CD4-positive, alpha-beta T cell treated with Interleukin-6 at 100 ng/mL for 8 hours (primary cell): ENCODE measurements around the gene MET.
"Not testable (repeated sequence)": the region's sequence is repeated elsewhere in the genome, so short reads cannot be mapped to it uniquely, and the experiment has no call there.

Experiments
- DNase-seq: peaks from one replicate; pipeline ENCODE4 v3.0.0-alpha.2; 2020; ENCODE audit warnings: mixed read lengths, low spot score

Gene MET

DNA sequence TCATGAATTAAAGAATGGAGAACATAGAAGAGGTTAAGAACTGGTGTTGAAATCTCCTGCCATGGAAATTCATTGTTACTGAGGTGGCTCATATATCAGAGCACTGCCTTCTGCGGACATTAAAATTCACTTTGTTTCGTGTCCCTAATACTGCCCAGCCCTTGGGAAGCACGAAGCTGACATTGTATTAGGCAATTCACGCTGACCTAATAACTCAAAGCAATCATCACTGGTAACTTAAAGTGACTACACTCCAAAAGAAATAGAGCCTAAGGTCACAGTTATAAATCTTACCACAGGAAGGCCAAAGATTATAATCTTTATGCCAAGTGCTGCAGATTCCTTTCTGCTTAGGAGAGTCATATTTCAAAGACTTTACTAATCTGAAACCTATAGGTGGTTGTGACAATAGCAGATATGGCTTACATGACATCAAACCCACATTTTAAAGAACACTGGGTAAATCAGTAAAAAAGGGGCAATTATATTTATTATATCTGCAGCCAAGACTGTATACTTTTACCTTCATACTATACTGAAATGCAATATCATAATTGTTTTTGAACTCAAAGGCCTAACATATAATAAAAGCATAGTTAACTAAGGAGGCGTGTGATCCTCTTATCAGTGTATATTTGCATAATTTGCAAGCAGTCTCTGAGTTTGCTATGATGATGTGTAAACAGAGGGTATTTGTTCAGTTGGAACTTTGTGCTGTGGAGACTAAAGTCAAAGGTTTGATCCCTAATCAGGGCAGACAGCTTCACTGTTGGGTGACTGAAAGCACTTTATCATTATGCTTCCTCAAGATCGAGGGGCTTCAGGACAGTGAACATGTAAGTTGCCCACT lies 138.5 kb downstream of the MET start:
- no peak for DNase-seq

DNA sequence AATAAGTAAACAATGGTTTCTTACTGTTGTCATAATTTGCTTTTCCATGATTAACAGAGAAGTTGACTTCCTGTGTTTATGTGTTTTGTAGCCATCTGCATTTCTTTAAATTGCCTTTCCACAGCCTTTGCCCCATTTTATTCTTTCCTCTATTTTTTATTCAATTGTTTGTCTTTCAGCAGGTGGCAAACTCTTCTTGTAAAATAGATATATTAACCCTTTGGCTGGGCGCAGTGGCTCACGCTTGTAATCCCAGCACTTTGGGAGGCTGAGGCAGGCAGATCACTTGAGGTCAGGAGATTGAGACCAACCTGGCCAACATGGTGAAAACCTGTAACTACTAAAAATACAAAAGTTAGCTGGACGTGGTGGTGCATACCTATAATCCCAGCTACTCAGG lies 139.8 kb downstream of the MET start:
- no peak for DNase-seq

DNA sequence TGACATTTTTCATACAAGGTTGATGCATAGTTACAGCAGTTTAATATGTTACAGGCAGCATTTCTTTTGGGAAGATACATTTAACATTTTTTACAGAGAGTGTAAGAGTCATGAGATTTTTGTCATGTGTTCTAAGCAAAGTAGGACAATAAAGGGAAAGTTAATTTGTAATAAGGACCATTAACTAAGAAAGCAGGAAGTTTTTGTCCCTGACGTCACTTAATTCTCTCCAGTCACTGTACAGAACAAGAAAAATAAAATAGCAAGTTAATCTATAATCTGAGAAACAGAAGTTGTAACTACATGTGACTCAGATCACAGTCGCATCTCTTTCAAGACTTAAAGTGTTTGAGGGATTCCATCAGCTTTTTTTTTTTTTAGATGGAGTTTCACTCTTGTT lies 140.9 kb downstream of the MET start:
- no peak for DNase-seq

DNA sequence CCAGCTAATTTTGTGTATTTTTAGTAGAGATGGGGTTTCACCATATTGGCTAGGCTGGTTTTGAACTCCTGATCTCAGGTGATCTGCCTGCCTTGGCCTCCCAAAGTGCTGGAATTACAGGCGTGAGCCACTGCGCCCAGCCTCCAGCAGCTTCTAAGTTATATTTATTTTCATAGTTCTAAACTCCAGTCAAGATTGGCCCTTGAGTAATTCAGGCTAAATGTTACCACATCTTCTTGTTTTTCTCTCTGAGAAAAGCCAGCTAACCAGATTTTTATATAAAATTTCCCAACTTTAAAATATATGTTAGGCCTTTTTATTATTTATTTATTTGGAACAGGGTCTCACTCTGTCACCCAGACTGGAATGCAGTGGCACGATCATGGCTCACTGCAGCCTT lies 141.4 kb downstream of the MET start:
- DNase-seq: not testable (repeated sequence)

DNA sequence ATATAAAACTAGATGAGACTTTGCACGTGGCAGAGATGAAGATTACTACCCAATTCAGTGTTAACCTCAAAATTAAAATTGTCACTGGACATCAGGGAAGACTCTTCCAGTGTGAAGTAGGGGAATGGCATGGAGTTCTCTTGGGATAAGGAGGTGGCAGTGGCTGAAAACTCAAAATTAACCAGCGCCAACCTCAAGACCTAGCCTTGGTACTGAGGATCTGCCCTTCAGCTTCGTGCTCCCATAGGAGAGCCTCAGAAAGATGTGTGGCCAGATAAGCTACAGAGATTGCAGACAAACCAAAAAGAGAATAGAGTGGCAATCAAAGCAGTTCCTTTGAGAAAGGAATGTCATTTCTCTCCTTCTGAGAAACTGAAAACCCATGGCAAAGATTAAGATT lies 143.0 kb downstream of the MET start:
- DNase-seq: no peak

DNA sequence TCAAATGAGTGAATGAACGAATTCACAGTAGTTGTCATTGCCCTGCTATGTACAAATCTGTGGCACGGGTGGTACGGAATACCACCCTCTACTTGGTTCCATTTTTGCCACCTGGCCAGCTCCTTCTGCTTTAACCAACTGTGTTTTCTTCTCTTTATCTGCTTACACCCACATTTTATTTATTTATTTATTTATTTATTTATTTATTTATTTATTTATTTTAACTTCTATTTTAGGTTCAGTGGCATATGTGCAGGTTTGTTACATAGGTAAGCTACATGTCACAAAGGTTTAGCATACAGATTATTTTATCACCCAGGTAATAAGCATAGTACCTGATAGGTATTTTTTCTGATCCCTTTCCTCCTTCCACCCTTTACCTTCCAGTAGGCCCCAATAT lies 148.2 kb downstream of the MET start:
- DNase-seq: no peak

DNA sequence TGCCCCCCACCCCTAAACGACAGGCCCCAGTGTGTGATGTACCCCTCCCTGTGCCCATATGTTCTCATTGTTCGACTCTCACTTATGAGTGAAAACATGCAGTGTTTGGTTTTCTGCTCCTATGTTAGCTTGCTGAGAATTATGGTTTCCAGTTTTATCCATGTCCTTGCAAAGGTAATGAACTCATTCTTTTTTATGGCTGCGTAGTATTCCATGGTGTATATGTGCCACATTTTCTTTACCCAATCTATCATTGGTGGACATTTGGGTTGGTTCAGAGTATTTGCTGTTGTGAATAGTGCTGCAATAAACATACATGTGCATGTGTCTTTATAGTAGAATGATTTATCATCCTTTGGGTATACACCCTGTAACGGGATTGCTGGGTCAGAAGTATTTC lies 149.7 kb downstream of the MET start:
- not testable (repeated sequence) for DNase-seq

DNA sequence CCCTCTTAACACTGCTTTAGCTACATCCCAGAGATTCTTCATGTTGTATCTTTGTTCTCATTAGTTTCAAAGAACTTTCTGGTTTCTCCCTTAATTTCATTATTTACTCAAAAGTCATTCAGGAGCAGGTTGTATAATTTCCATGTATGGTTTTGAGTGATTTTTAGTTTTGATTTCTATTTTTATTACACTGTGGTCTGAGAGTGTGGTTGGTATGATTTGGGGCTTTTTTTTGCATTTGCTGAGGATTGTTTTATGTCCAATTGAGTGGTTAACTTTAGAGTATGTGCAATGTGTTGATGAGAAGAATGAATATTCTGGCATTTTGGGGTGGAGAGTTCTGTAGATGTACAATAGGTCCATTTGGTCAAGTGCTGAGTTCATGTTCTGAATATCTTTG lies 152.5 kb downstream of the MET start:
- no peak for DNase-seq

DNA sequence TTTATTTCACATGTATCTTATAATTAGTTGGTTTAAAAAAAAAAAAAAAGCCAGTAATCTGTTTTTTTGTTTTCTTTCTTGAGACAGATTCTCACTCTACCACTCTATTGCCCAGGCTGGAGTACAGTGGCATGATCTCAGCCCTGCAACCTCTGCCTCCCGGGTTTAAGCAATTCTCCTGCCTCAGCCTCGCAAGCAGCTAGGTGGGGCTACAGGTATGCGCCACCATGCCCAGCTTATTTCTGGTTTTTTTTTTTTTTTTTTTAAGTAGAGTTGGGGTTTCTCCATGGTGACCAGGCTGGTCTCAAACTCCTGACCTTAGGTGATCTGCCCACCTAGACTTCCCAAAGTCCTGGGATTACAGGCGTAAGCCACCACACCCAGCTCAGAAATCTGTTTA lies 156.3 kb downstream of the MET start:
- no peak for DNase-seq

DNA sequence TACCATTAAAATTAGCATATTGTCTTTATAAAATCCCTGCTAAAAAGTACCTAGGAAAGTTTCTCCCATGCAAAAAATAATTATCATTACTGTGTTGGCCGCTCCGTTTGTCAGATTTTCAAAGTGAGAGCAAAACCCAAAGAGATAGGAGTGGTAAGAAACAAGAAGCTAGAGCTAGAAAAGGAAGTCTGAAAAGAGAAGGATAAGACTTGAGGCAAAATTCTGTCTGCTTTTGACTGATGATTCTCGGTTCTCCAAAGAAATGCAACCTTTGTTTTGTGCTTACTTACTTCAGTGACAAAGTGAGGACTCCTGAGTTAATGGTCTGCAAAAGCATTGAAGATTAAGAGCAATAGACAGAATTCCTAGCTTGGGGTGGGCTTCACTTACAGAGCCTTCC lies 157.0 kb downstream of the MET start:
- DNase-seq: no peak

DNA sequence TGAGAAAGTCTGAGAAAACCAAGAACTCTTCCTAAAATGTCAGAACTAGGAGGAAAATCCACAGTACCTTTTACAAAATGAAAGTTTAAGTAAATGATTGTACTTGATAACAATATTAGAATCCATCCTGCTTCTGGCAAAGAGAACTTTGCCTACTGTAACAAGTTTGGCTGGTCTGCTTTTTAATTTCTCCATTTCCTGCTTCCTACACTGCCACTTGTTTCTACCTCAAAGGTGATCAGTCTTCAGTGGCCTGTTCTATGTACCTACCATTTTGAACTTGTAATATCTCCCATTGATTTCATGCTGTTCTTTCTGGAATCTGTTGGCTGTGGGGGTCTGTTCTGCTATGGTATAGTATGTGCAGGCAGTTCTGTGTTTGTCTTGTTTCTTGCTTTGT lies 157.5 kb downstream of the MET start:
- DNase-seq: no peak

DNA sequence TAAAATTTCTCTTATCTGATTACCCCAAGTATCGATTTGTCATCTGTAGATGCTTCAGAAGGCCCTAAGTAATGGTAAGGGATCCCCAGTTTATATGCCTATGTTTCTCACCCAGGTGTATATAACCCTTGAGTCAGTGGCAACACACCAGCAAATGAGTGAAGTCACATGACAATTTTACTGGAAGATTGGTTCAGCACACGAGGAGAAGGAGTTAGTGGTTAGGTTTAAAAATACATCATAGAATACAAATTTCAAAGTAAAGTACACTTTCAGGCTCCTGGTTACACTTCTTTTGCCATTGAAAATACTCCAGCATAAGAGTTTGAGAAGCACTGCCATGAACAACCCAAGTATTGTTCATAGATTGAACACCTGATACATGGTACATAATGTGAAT lies 160.7 kb downstream of the MET start:
- no peak for DNase-seq

DNA sequence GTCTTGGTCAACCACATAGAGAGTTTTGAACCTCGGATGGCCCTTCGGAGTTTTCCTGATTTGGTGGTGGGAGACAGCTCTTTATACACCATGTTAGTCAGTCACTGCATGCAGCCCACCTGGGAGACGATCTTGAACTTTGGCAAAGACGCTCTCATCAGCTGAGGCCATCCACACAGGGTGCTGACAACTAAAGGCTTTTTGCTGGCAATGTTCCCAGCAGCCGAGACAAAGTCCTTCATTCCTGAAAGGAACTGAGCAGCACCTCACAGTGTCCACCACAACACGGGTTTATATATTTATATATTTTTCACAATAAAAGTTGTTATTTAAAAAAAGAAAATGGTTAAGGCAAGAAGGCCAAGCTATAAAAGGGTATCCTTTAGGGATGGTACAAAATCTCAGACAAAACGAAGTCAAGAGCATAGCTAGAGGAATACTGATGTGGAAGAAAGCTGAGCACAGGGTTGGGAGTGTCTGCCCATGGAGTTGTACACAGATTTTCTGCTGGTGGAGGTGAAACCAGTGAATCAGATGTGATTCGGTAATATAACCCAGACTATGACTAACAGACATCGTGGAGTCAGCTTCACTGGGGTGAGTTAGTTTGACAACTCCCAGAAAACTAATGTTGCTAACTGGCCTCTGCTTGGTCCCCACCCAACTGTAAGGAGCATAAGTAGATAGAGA lies 163.0 kb downstream of the MET start:
- no peak for DNase-seq

DNA sequence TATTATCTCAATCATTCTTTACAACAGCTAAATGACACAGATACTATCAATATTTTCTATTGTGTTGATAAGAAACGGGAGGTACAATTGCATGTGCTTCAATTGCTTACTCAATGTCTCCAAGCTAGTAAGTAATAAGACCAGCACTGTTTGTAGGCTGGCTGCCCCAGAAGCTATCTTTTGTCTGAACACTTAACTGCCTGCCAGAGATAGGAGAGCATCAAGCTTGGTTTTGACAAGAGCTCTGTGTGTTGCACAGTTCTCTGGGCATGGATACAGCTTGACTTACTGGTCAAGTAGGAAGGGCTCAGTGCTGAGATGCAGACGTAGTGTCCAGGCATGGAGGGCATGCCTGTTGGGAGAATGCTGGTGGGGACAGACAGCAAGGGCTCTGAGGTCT lies 164.1 kb downstream of the MET start:
- DNase-seq: no peak

DNA sequence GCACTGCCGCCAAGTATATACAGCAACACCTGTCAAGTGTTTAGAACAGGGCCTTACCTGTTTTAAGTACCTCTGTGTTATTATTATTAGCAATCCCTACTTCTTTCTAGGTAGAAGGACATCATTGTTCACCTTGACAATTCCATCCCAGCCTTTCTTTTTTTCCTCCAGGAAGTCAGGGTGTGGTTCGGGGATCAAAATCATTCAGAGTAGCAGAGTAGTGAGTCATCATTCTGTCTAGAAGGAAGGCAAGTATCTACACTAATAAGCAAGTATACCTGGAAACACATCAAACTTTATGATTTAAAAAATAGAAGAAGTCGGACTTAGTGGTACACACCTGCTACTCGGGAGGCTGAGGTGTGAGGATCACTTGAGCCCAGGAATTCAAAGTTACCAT lies 164.9 kb downstream of the MET start:
- no peak for DNase-seq

DNA sequence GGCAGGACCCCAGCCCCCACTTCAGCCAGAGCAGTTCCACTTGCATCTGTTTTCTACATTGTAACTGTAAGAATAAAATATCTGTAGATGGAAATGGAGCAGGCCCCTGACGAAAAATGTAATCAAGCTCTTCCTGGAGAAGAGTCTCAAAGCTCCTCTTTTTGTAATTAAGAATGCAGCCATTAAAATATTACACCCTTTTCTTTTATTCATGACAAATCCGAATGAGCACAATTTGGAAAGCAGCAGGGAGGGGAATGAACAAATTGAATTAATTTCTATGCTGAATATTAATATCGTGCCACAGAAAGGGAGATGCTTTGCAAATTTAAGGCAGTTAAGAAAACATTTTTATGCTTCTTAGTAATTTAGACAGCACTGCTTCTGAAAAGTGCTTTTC lies 165.6 kb downstream of the MET start:
- no peak for DNase-seq

DNA sequence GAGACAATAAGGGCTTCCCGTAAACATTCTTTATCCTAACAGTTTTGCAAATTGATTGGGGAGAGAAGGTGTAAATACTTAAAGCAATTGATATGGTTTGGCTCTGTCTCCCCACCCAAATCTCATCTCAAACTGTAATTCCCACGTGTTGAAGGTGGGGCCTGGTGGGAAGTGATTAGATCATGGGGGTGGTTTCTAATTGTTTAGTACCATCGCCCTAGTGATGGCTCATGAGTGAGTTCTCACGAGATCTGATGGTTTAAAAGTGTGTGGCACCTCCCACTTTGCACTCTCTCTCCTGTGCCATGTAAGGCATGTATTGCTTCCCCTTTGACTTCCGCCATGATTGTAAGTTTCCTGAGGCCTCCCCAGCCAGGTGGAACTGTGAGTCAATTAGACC lies 168.3 kb downstream of the MET start:
- no peak for DNase-seq

DNA sequence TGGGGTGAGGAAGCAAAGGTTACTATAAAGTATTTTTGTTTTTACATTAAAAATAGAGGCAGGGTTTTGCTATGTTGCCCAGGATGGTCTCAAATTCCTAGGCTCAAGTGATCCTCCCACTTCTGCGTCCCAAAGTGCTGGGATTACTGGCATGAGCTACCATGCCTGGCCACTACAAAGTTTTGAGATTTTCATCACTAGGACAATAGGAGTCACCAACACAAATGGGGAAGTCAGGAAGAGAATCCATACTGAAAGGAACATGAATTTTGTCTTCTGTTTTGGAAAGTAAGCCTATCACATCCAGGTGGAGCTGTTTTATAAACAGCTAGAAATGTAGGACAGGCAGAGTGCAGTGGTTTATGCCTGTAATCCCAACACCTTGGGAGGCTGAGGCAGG lies 170.4 kb downstream of the MET start:
- no peak for DNase-seq

DNA sequence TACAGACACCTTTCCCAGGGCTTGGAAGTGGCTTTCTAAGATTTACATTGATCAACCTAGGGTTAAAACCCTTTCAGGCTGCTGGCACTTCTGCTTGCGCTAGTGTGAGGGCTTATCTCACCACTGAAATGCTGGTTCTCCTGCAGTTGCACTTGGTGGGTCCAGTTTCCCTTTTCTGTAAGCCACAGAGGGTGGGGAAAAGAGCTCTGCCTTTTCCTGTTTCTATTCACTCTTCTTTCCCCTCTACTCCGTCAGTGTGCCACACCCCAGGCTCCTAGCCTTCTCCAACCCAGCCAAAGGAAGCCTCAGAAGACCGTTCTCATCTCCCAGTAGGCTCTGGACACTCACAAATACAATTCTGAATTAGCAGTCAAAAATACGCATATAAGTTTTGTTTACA lies 171.4 kb downstream of the MET start:
- DNase-seq: no peak
